ENCODE data around the gene PCSK5.
"Not testable (repeated sequence)": the region's sequence is repeated elsewhere in the genome, so short reads cannot be mapped to it uniquely, and the experiment has no call there.

Gene PCSK5

DNA sequence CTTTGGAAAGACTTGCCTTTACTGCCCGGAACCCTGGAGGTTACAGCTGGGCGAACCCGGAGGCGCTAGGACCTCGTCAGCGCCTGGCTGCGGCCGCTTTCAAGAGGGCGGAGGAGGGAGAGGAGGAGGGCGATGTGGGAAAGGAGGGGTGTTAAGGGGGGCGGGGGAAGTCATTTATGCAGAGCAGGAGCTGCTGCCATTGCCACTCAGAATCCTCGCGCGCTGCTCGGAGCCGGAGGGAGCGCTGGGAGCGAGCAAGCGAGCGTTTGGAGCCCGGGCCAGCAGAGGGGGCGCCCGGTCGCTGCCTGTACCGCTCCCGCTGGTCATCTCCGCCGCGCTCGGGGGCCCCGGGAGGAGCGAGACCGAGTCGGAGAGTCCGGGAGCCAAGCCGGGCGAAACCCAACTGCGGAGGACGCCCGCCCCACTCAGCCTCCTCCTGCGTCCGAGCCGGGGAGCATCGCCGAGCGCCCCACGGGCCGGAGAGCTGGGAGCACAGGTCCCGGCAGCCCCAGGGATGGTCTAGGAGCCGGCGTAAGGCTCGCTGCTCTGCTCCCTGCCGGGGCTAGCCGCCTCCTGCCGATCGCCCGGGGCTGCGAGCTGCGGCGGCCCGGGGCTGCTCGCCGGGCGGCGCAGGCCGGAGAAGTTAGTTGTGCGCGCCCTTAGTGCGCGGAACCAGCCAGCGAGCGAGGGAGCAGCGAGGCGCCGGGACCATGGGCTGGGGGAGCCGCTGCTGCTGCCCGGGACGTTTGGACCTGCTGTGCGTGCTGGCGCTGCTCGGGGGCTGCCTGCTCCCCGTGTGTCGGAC is at the start of gene PCSK5:
PCSK5 (plus strand) TSS at position 202 of the 805 bp plus-strand sequence; CDS start at position 711, 509 bp downstream.
- FAIRE-seq = peak; percentile 82

DNA sequence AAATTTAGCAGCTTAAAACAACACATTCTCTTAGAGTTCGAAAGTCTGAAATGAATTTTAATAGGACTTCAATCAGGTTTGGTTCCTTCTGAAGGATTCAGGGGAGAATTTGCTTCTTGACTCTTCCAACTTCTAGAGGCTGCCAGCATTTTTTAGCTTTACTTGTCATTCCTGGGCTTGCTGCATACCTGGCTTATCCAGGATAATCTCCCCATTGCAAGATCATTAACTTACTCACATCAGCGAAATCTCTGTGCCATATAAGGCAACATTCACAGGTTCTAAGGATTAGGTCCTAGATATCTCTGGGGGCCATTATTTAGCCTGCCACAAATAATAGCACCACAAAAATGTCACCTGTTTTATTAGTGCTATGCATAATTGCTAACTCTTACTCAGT is 46.2 kb upstream of the PCSK5 start:
- FAIRE-seq = no peak

DNA sequence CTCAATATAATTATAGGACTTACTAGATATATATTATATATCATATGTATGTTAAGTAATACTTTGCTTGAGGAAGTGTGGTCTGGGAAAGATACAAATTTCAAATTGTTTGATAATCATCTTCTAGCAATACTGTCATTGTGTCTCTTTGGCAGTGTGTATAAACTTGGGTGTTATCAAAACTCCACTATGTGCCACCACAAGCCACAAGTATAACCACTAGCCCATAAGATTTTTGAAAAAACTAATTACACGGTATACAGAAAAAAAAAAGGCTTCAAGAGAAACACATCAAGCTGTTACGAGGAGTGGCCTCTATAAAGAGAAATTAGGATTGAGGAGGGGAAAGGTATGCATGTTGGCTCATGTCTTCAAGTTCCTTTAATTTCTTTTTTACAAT is 44.7 kb upstream of the PCSK5 start:
- FAIRE-seq = no peak

DNA sequence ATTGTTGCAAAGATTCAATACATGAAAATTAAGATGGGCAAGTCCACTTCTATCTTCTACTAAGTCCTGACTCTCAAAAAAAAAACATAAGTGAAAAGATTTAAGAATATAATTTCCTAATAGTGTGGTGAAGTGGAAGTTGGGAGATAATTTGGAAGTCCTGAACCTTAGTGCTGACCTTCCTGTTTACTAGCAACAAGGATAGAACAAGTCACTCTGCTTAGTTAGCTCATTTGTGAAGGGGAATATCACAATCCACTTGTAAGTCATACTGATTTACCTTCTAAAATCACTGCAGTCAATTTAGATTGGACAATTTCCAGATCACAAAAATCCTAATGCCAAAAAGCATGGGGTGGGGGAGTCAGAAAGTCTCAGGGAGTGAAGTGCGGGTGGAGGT is 43.4 kb upstream of the PCSK5 start:
- no peak for FAIRE-seq

DNA sequence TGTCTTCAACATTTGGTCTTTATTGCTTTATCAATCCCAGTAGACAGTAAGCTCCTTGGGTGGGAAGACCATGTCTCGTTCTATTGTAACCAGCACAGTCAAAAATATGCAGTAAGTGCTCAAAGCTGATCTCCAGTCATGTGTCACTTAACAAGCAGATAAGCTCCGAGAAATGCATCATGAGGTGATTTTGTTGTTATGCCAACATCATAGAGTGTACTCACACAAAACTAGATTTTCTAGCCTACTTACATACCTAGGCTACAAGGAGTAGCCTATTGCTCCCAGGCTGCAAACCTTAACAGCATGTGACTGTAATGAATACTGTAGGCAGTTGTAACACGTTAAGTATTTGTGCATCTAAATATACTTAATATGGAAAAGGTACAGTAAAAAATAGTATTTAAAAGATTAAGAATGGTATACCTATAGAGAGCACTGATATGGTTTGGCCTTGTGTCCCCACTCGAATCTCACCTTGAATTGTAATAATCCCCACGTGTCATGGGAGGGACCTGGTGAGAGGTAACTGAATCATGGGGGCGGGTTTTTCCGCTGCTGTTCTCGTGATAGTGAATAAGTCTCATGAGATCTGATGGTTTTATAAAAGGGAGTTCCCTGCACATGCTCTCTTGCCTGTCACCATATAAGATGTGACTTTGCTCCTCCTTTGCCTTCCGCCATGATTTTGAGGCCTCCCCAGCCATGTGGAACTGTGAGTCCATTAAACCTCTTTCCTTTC is 39.8 kb upstream of the PCSK5 start:
- no peak for FAIRE-seq

DNA sequence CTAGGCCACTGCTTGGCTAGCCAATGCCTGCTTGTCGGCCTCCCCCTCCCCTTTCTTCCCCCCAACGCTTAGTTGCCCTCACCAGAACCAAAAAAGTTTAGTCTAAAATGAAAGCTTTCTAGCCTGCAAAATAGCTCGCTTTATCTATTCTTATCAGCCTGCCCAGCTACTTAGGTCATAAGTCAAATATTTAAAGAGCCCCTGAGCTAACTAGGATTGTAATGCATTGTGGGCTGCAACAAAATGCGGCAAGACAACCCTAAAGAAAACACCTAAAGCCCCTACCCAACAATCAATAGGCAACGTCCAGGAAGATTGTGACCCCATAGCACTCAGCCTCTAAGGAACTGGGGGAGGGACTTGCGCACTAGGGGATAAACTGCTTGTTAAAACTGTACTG is 38.6 kb upstream of the PCSK5 start:
- FAIRE-seq = no peak

DNA sequence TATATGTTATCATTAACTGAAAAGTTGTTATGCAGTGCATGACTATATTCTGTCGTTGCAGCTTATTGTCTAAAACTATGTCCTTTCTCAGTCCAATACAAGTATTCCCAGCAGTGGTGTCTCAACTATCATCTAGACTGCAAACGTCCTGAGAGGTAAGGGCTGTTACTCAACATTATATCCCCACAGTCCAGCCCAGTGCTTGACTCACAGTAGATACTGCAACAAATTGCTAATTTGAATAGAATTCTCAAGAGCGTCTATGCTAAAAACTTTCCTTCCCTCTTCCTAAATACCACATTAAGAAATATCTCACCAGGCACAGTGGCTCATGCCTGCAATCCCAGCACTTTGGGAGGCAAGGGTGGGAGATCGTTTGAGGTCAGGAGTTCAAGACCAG is 37.7 kb upstream of the PCSK5 start:
- no peak for FAIRE-seq

DNA sequence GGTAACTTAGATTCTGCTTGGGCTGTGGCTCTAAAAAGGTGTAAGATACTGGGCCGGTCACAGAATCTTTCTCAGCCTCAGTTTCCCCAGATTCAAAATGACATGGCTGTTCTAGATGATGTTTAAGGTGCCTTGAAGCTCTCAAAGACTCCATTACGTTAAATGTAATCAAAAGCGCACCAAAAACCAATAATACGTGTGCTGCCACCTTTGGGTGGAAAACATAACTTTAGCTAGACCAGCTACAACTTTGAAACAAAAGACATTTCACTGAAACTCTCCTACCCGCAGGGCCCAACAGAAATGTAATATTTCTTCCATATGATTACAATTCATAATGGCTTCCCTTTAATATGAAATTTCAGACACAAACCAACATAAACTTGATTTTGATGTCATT is 35.0 kb upstream of the PCSK5 start:
- no peak for FAIRE-seq

DNA sequence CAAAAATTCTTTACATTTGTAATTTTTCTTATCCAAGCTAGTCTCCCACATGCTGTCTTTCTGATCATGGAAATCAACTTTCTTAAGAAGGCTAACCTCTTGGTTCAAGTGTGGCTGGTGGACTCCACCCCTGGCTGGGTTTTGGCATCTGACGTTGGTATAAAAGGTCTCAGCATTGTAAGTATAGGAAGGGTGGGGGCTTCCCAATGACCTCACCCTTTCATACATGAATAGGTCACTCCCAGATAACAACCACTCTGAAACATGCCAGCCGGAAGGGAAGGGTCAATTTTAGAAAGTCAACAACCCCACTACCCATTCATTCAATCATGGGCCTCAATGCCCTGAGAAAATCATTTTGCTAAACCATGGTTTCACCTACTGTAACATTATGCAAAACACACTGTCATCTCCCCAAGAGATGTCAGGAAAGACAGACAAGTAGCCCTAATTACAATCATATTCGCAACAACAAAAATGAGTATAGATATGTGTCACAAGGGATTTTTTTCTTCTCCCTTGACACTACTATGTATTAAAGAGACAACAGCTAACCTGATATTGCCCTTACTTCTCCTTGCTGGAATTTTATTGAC is 31.9 kb upstream of the PCSK5 start:
- FAIRE-seq = no peak

DNA sequence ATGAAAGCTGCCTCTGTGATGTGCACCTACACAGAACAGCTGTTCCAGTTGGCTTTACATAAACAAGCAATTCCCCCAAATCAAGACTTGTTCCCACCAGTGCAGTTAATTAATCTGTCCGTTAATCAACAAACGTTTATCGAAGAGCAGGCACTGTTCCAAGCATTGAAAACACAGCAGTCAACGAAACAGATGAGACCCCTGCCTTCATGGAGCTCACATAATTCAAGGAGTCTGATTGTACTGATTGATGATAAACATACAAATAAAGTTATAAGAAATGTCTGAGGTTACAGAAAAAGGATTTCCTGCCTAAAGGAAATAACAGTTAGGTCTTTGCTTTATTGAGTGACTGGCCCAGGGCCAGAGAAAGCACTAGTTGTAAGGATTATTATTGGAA is 26.2 kb upstream of the PCSK5 start:
- no peak for FAIRE-seq

DNA sequence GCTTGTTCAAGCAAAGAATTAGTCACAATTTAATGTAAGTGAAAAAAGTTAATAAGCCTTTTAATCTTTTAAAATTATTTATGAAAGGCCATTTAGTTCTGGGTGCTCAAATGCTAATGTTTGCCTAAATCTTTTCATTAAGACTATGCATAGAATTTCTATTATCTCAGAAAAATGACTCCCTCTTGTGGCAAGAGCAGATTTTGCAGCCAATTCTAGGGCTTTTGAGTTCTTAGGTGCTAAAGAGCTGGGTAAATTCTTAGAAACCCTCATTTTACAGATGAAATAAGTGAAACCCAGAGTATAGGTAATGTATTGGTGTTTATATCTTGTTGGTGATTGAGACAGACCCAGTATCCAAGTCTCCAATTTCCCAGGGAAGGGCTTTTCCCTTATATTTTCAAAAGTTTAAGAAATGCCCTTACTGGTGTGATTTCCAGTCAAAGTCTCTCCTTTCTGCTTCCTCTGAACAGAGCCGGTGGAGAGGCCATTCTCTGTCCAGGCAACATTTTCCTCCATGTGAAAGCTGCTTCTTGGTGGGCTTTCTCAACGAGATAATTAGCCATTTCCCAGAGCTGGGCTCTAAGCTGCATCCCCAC is 24.1 kb upstream of the PCSK5 start:
- peak; percentile 97 for FAIRE-seq

DNA sequence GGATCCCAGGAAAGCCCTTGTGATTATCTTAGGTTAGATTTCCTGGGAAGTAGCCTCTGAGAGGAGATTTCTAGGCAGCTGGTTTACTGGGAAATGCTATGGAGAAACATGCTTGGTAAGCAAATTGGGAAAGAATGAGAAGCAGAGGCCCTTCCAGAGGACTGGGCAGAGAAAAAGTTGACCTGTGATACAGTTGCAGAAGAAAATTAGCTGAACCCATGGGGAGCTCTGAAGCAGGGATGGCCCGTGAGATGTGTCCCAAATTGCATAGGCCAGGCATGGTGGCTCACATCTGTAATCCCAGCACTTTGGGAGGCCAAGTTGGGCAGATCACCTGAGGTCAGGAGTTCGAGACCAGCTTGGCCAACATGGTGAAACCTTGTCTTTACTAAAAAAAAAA is 21.9 kb upstream of the PCSK5 start:
- FAIRE-seq = not testable (repeated sequence)

DNA sequence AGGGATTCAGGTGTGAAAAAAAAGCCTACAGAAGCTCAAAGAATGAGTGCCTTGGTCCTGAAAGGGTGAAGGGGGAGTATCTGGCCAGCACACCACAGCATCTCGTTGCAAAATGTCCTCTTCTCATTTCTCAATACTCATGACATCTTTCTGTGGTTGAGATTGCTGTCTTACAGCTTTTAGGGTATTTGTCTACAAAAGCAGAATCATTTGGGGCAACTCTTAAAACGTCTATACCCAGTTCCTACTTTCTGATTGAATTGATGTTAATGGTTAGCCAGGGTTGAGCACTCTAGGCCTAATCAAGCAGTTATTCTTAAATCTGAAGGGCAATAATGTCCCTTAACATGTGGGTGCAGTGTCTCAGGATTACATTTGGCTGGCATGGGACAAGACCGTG is 21.2 kb upstream of the PCSK5 start:
- no peak for FAIRE-seq

DNA sequence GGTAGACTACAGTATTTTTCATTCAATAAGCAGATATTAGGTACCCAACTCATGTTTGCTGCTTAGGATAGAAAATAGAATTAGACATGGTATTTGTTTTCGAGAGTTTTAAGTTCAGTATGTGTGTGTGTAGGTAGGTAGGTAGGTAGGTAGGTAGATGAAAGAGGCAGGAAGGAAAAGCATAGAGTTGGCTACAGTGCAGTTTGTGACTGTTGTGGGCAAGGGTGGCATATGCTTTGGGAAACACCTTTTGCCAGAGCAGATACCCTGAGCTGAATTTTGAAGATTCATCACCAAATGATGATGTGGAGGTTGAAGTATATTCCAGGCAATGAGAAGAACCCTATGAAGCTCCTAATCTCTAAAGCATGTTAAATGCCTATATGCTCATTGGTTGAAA is 20.0 kb upstream of the PCSK5 start:
- no peak for FAIRE-seq

DNA sequence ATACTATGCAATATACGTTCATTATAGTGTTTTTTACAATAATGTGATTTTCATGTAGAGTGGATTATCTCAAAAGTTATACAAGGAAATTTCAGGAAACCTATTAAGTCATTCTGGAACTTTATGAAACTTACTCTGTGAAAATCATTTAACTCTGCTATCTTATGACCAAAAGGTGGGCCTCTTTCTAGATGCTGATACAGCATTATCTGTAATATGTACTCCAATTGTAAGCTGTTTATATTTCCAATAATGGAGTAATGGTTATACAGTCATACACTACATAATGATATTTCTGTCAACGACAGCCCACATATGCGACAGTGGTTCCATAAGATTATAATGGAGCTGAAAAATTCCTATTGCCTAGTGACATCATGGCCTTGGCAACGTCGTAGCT is 18.8 kb upstream of the PCSK5 start:
- no peak for FAIRE-seq

DNA sequence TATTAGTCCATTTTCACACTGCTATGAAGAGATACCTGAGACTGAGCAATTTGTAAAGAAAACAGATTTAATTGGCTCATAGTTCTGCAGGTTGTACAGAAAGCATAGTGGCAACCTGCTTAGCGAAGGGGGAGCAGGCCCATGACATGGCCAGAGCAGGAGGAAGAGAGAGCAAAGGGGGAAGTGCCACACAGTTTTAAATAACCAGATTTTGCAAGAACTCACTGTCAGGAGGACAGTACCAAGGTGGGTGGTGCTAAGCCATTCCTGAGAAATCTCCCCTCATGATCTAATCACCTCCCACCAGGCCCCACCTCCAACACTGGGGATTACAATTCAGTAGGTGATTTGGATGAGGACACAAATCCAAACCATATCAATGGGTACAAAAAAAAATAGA is 16.8 kb upstream of the PCSK5 start:
- no peak for FAIRE-seq

DNA sequence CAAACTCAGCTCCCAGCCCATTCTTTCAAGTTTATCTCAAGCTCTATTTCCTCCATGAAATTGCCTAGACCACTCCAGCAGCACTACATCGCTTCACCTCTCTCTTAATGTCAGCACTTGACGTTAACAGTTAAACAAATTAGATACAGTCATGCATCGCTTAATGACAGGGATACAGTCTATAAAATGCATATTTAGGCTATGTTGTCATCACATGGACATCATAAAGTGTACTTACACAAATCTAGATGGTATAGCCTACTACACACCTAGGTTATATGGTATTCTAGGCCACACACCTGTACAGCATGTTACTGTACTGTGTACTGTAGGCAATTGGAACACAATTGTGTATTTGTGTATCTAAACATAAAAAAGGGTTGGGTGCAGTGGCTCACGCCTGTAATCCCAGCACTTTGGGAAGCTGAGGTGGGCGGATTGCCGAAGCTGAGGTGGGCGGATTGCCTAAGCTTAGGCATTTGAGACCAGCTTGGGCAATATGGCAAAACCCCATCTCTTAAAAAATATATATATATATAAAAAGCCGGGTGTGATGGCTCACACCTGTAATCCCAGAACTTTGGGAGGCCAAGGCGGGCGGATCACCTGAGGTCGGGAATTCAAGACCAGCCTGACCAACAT is 13.4 kb upstream of the PCSK5 start:
- no peak for FAIRE-seq

DNA sequence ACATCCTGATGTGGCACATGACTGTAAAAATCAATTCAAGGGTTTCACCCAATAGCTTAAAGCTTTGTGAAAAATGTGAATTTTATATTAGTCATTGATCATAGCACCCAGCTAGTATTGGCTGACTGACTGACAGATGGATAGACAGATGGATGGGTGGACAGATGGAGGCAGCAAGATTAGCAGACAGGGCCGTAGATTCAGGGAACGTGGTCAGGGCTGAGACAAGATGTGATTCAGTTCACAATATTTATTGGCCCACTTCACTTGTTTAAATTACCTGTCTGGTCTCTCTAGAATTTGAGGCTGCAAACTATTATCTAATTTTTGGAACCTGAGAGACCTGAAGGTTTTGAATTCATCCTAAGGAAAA is 12.0 kb upstream of the PCSK5 start:
- FAIRE-seq = no peak

DNA sequence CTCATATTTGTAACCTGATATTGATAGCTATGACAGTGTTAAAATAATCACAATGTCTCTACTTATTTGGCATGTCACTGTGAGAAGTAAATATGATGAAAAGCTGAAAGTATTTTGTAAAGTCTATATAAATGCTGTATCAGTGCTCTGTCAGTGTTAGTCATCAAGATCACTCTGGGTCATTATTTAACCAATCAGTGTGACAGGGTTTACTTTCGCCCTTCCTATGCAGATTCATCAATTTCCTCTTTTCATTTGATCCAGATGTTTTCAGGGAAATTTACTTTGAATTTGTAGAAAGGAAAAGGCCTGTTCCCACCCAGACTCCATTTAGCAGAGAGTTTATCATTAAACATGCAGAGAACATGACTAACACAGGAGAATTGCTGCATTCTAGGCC is 9.9 kb upstream of the PCSK5 start:
- FAIRE-seq = no peak

DNA sequence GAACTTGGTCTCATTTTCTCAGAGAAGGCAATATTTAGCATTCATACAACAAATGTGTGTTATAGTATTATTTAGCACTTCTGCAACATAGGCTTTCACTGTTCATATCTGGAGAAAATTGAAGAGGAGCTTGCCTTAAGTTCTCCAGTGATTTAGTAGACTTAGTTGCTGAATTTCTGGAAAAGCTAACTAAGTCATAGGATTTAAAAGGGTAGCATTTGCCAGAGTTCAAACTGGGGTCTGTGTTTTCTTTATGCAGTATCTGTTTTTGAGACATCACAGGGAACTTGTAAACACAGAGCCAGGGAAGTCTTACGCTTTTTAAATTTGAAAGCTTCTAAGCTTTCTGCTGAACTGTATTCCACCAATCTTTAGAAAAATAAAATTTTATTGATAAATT is 8.7 kb upstream of the PCSK5 start:
- no peak for FAIRE-seq

DNA sequence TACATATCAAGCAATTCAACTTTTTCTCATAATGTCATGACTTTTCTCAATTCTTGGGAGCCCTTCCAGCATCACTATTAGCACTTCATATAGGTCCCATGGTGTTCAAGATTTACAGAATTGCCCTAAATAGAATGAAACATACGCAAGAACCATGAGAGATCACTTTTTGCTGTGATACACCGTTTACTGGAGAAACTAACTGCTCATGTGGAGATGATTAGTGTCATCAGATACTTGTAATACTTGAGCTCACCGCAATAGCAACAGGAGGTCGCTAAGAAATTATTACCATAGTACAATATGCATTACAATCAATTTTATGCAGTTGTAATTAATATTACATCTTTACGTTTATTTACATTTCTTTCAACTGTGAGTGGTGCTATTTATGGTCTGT is 4.8 kb upstream of the PCSK5 start:
- FAIRE-seq = no peak

DNA sequence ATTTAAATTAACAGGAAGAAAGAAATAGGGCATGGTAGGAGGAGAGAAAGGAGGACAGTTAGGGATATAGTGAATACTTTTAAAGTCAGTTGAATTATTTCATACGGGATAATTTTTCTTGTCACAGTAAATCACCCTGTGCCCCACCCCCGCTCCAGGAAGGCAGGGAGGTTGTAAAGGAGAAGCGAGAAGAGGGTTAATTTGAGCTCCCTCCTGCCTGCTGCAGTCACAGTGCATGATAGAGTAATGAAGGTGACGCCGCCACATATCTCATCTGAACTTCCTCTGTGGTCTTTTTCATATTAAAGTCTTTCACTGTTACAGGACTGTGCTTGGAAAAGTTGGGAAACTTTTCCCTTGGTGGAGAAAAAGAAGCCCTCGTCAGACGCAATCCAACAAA is 896 bp upstream of the PCSK5 start:
- no peak for FAIRE-seq

DNA sequence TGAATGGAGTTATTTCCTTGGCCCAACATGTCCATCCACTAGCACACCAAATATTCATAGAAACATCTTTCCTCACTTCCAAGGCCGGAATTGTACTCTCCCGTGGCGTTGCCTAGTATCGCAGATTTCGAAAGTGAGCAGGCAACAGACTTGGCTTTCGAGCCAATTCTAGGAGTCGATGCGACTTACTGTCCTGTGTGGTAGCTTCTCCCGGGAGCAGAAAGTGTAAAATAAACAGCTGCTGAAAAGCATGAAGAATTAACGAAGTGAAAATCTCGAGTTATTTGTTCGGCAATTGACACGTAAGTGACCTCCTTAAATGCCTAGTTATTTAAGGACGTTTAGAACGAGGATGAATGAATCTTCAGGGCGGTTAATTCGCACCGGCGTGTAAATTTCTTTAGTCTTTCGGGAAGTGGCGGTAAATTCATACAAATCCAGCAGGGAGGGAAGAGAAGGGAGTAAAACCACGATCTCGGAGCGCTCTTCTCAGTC is 449 bp upstream of the PCSK5 start:
- peak; percentile 15 for FAIRE-seq
